ENCODE data around the gene ARFGEF3. TPM values are rescaled to one million over a fixed set of nuclear protein-coding genes. Genes with fewer than 3 reads are reported as not detected.
"Not testable (repeated sequence)": the region's sequence is repeated elsewhere in the genome, so short reads cannot be mapped to it uniquely, and the experiment has no call there.

Gene ARFGEF3
- total RNA-seq, 1 donor from 2014 or later = 2.3 TPM

GRCh38 chr6:138321934-138322333 is 160.2 kb downstream of the ARFGEF3 start:
- intact Hi-C loops (cut with micrococcal nuclease) = no loop called here
- DNase-seq (no peak), ATAC-seq (no peak)

GRCh38 chr6:138323821-138324220 is 162.1 kb downstream of the ARFGEF3 start:
- intact Hi-C loops (cut with micrococcal nuclease) = no loop called here
- no peak for ATAC-seq
- DNase-seq = no peak

GRCh38 chr6:138328210-138328609 is 166.5 kb downstream of the ARFGEF3 start:
- intact Hi-C loops (cut with micrococcal nuclease) = no loop called here
- ATAC-seq (no peak), DNase-seq (no peak)

GRCh38 chr6:138330763-138331162 is 169.0 kb downstream of the ARFGEF3 start:
- intact Hi-C loops (cut with micrococcal nuclease) = no loop called here
- ATAC-seq = no peak
- DNase-seq = no peak

- no peak for DNase-seq
- intact Hi-C loops (cut with micrococcal nuclease) = no loop called here
- no peak for ATAC-seq
Observed at GRCh38 chr6:138331444-138331843, 169.7 kb downstream of the ARFGEF3 start.

GRCh38 chr6:138331984-138332383 is 170.2 kb downstream of the ARFGEF3 start:
- DNase-seq (no peak), ATAC-seq (no peak)
- intact Hi-C loops (cut with micrococcal nuclease) = no loop called here

GRCh38 chr6:138334000-138334399 is 172.3 kb downstream of the ARFGEF3 start:
- DNase-seq = peak; percentile 64

GRCh38 chr6:138334963-138335362 is 173.2 kb downstream of the ARFGEF3 start:
- DNase-seq = no peak
- no peak for ATAC-seq
- intact Hi-C loops (cut with micrococcal nuclease) = no loop called here

More at GRCh38 chr6:138334000-138334399, 172.3 kb downstream of the ARFGEF3 start:
- intact Hi-C loops (cut with micrococcal nuclease) = no loop called here
- ATAC-seq = peak; percentile 95

GRCh38 chr6:138336221-138336620 is 174.5 kb downstream of the ARFGEF3 start:
- intact Hi-C loops (cut with micrococcal nuclease) = no loop called here
- no peak for DNase-seq
- ATAC-seq = no peak

GRCh38 chr6:138337076-138337475 is 175.3 kb downstream of the ARFGEF3 start:
- ATAC-seq (no peak), DNase-seq (no peak)
- intact Hi-C loops (cut with micrococcal nuclease) = no loop called here

- intact Hi-C loops (cut with micrococcal nuclease) = no loop called here
- no peak for ATAC-seq
Observed at GRCh38 chr6:138339024-138339423, 177.3 kb downstream of the ARFGEF3 start.

GRCh38 chr6:138341176-138341575 is 179.4 kb downstream of the ARFGEF3 start:
- no peak for ATAC-seq
- intact Hi-C loops (cut with micrococcal nuclease) = no loop called here
- DNase-seq = no peak

More at GRCh38 chr6:138339024-138339423, 177.3 kb downstream of the ARFGEF3 start:
- DNase-seq = no peak

- DNase-seq = no peak
- intact Hi-C loops (cut with micrococcal nuclease) = no loop called here
- no peak for ATAC-seq
Observed at GRCh38 chr6:138343112-138343511, 181.4 kb downstream of the ARFGEF3 start.

- no peak for DNase-seq
- ATAC-seq = no peak
- intact Hi-C loops (cut with micrococcal nuclease) = no loop called here
Observed at GRCh38 chr6:138345565-138346285, 184.0 kb downstream of the ARFGEF3 start.

GRCh38 chr6:138346302-138347195 is 184.8 kb downstream of the ARFGEF3 start:
- intact Hi-C loops (cut with micrococcal nuclease) = no loop called here
- no peak for DNase-seq
- ATAC-seq = no peak

- intact Hi-C loops (cut with micrococcal nuclease) = no loop called here
- ATAC-seq = no peak
- DNase-seq = no peak
Observed at GRCh38 chr6:138347864-138348263, 186.1 kb downstream of the ARFGEF3 start.

GRCh38 chr6:138349891-138350290 is 188.2 kb downstream of the ARFGEF3 start:
- intact Hi-C loops (cut with micrococcal nuclease) = no loop called here
- DNase-seq (no peak), ATAC-seq (no peak)

- DNase-seq (no peak), ATAC-seq (no peak)
Observed at GRCh38 chr6:138357928-138358327, 196.2 kb downstream of the ARFGEF3 start.

GRCh38 chr6:138368684-138369083 is 206.9 kb downstream of the ARFGEF3 start:
- intact Hi-C loops (cut with micrococcal nuclease); DNase-seq; ATAC-seq: not testable (repeated sequence)

More at GRCh38 chr6:138357928-138358327, 196.2 kb downstream of the ARFGEF3 start:
- intact Hi-C loops (cut with micrococcal nuclease) = no loop called here
